NOMO-1 treated with dmso at 0.1 percent for 144 hours (cell line): ENCODE measurements around the gene PACRG.

Source experiments
- DNase-seq: peaks from one replicate; lab custom pipeline; 2025; ENCODE audit not compliant: unreplicated experiment; lab: John Stamatoyannopoulos, UW

PACRG gene

DNA sequence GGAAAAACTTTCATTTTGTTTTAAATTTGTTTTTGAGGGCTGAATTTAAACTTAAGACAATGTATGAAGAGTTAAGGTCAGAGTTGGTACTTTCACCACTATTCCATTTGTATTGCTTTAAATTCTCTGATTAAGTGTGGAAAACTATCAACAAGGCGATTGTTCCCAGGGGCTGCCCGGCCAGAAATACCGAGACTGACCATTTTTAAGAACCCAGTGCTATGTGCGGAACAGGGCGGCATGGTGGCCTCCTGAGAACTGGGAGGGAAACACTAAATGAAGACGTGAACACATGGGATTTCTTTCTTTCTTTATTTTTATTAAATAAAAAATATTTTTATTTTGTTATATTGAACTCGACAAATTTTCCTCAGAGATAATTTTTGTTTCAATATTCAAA is 465.6 kb downstream of the PACRG start:
- DNase-seq: no peak

DNA sequence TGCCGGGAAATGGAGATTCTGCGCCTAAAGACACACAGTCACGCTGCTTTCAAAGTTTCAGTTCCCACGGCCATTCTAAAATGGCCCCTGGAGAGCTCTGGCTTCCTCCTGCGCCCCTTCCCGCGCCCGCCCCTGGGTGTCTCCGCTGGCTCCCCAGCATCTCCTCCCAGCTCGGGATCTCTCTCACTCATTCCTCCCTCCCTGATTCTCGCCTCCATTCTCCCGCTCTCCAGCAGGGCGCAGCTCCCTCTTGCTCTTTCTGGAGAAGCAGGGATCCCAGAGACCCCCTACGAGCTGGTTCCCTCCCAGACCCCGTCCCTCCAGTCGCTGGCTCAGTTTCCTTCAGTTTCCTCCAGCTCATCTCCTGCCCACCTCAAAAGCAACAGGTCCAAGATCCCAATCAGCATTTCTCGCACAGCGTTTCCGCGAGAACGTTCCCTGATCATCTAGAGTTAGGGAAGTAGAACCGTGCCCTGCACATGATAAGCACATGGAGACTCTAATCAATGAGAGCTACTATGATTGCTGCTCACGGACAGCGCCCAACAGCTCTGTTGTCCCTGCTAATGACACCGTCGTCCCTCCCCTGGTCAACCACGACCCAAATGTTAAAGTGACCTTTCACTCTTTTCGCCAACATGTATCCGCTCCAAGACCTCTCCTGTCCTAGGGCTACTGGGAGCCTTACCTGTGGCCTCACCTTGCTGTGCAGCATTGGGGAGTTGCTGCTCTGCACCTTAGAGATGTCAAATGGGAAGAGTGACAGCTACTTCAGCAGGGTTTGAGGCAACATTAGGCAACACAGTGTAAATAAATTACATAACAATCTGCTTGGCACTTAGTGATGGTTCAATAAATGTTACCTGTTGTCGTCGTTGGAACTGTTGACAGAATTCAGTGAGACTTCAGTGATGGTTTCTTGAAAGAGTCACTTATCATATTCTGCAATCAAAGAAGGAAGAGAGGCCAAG is 468.2 kb downstream of the PACRG start:
- DNase-seq: no peak

DNA sequence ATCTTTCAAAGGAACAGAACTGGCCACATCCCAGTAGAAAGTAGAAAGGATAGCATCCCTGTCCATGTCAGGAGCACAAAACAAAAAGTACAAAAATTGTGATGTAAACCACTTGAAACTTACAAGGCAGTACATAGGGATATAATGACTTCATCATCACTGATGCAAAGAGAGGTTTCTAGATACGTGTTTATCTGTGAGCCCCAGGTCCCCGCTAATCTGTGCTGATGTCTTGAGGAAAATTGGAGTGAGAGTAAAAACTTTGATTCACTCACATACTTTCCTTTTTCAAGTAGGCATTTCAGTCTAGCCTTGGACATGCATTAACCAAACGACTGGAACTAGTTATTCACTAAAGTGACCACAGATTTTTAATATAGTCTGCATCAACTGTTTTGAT is 470.1 kb downstream of the PACRG start:
- no peak for DNase-seq

DNA sequence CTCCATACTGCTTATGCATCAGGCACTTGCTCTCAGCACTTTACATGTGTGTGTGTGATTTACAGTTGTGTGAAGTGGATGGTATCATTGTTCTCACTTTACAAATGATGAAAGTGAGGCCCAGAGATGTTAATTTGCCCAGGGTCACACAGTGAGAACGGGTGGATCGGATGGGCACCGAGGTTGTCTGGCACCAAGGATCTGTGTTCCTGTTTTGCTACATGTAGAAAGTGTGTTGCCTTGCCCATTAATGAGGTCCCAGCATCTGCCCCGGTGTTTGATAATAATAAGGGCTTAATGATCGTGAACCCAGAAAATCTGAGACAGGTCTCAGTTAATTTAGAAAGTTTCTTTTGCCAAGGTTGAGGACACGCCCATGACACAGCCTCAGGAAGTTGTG is 470.6 kb downstream of the PACRG start:
- no peak for DNase-seq

DNA sequence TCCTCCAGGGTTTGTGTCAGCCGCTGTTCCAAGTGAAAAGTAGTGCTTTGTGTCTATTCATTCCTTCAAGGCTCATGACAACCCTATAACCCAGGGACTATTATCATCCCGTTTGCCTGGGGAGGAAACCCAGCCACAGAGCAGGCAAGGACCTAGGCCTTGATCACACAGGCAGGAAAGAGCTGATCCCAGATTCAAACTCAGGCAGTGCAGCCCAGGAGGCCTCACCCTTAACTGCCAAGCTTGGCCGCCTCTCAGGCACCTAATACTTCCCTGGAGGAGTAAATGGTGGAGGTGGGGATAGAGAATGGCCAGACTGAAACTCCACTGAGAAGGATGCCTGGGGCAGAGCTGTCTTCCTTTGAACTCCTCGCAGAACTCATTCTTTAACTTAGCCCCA is 471.6 kb downstream of the PACRG start:
- DNase-seq: no peak

DNA sequence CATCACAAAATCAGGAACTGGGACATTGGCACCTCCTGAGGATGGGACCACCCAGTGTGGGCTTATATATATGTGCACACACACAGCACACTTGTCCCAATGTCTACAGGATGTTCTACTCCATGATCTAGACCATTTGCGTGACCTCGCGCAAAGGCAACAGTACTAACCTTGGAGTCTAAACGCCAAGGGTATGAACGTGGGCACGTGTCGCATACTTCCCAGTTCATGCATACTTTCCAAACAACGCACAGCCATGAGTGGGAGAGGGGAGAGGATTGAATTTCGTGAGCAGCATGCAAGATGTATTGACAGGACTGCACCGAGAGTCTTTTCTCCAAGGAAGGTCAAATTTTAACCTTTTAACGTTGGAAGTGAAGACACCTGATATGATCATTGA is 472.5 kb downstream of the PACRG start:
- no peak for DNase-seq

DNA sequence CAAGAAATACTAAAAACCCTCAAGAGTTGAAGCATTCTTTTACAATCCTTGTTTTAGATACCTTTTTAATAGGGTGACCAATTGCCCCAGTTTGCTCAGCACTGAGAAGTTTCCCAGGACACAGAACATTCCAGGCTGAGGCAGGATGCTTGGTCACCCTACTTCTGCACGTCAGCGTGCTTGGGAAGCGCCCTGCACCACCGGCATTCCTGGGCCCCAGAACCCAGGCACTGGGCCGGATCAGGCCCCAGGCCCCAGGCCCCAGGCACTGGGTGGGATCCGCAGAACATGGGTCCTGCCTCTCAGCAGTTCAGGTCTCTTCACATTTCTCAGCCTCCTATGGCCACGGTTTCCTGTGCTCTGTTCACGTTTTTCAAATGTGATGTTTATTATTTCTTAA is 472.9 kb downstream of the PACRG start:
- DNase-seq: no peak

DNA sequence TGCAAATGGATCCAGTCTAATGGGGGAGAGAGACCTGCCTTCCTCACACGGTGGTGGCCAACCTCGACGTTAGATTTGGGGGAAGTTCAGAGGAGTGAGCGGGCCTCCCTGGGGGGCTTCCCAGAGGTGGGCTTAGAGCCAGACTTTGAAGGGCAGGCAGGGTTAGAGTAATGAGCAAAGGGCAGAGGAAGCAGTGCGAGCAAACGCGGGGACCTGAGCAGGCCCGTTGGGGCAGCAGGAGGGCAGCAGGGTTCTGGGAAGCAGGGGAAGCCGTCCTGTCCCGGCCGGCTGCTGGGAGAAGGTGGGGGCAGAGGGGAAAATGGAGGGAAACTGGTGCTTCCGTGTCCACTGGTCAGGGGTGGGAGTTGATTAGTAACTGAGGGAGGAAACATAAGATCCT is 474.1 kb downstream of the PACRG start:
- no peak for DNase-seq

DNA sequence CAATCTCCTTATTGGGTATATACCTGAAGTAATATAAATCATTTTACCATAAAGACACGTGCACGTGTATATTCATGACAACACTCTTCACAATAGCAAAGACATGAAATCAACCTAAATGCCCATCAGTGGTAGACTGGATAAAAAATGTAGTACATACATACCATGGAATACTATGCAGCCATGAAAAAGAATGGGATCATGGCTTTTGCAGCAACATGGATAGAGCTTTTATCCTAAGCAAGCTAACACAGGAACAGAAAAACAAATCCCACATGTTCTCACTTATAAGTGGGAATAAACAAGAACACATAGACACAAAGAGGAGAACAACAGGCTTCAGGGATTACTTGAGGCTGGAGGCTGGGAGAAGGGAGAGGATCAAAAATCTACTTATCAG is 478.4 kb downstream of the PACRG start:
- no peak for DNase-seq

DNA sequence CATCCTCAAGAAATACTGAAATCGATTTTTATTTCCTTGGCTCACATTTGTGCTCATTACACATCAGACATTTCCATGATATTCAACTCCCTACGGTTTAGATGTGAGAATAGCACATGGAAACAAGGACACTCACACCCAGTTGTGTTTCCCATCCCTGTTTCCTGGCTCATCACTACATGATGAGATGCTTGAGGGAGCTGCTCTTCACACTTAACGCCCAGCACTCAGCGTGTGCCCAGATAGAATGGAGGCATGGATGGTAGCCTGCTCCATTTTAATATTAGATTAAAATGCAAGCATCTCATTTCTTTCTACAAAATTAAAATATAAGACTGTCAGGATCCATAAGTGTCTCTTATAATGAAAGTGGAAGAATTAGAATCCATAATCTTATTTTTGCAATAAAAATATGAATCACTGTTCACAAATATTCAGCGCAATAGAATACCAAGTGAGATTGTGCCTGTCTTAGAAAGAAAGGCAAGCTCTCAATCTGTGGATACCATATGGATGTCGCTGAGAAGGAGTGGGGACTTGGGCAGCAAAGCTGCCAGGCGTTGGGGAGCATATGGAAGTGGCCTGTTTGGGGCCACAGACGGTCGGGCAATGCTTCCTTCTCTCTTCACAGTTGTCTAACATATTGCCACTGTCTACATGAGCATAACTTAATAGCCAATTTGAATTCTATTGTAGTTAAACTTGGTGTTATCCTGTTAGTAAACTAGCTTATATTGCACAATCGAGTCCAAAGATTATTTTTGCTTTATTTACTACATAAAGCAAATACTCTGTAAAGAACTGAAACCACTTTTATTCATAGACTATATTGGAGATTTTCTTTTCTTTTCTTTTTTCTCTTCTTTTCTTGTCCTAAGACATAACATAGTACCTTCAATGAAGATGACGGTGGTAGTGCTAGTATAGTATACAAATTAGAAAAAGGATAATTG is 479.9 kb downstream of the PACRG start:
- DNase-seq: no peak

DNA sequence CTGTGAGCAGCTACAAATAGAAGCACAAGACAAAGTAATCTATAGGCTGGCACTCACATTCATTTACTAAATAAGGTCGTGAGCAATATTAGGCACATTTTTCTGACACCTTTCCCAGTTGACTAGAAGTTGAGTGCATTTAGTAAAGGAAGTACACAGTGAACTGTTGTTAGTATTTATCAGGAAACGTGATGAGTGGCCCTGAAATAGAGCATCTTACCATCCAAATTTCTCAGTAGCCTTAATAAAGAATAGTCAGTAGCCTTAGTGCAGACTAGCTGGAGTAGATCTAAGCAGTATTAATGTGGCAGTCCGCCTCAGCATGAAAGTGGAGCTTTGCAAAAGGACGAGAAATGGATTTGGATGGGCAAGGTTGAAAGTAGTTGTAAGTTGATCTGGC is 481.2 kb downstream of the PACRG start:
- DNase-seq: no peak

DNA sequence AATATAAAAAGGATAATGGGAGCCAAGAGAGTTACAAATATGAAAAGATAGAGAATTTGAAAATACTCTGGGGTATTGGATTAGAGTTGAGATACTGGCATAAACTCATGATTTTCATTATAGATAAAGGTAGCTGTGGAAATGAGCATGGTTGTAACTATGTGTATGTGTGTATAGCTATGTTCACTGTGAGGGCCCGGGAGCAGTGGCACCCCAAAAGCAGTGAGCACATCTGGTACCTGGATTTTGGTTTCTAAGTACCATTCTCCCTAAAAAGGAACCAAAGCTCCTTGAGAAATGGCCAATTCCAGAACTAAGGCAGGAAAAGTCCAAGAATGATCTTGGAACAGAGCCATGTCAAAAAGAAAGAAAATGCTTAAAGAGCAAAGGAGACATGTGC is 484.3 kb downstream of the PACRG start:
- DNase-seq: no peak

DNA sequence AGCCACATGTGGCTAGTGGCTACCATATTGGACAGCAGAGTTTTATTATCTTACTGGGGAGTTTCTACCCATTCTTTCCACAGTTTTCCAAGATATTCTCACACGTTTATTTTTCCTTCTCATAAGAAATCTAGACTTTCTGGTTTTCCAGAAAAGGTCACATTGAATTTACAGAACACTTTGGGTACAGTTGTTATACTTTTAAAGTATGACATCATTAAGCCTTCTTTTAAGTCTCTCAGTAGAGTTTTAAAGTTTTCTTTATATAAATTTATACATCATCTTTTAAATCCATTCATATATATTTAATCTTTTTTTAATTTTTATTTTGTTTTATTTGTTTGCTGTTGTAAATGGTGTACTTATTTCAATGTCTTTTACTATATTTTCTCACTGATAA is 486.5 kb downstream of the PACRG start:
- DNase-seq: no peak

DNA sequence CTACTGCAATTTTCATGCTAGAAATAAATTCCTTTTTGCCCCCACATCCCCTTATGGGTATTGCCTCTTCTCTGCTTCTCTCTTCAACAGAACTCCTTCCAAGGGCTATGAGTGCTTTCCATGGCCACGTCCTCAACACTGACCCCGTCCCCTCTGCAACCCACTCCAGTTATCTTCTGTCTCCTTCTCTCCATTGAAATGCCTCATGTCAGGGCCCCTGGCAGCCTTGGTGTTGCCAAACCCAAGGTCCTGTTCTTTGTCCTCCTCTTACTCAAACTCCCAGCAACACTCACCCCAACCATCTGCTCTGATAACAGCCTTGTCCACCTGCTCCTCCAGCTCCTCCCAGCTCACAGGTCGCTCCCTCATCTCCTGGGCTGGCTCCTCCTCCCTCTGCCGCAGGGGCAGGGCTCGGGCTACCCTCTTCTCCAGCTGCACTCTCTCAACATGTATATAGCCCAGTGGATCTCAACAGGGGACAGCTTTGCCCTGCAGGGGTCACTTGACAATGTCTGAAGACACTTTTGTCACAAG is 490.7 kb downstream of the PACRG start:
- no peak for DNase-seq

DNA sequence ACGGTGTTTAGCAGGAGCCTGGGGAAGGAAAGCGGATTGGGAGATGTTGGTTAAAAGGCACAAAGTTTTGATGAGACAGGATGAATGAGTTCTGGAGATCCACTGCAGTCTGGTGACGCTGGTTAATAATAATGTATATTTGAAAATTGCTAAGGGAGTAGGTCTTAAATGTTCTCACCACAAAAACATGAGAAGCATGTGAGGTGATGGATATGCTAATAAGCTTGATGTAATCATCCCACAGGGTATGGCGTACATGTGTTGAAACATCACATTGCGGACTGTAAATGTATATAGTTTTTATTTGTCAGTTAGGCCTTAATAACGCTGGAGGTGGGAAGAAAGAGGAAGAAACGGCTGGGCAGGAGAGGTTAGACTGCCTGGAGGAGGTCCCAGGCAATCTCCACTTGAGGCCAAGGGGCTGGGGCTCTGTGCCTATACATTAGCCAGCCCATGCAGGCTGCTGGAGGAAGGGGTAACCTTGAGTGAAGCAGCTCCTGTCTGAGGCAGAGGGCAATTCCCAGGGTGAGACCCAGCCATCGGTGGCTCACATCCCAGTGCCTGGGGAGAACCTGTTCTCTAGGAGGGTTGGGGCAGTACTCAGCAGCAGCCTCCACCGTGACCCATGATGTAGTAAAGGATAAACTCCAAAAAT is 498.5 kb downstream of the PACRG start:
- no peak for DNase-seq

DNA sequence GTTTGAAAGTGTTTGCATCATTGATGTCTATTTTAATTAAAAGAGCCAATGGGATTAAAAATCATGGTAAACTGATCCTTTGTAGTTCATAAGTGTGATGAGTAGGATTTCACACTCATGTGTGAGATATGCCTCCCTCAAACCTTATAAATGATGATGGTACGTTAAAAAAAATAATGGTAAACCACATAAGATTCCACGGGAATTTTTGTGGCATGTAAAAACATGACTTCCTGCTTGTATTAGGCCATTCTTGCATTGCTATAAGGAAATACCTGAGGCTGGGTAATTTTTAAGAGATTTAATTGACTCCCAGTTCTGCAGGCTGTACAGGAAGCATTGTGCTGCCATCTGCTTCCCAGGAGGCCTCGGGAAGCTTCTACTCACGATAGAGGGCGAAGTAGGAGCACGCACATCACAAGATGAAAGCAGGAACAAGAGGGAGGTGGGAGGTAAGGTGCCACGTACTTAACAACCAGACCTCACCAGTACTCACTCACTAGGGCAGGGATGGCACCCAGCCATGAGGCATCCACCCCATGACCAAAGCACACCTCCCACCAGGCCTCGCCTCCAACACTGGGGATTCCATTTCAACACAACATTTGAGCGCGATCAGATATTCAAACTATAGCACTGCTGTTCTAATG is 499.2 kb downstream of the PACRG start:
- no peak for DNase-seq

DNA sequence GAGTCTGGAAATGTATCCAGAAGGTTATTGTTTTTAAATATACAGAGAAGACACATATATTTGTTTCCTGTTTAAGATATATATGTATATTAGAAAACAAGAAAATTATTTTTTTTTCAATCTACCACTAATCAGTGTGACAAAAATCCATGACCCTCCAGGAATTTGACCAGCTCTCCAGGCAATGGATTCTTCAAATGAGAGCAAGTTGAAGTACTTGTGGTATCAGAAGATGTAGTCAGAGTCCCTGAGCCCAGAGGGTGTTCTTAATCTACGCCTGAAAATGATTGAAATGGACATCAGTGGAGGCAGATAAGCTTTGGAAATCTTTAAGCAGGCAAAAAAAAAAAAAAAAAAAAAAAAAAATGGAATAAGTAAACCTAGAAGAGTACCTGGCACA is 500.3 kb downstream of the PACRG start:
- no peak for DNase-seq

DNA sequence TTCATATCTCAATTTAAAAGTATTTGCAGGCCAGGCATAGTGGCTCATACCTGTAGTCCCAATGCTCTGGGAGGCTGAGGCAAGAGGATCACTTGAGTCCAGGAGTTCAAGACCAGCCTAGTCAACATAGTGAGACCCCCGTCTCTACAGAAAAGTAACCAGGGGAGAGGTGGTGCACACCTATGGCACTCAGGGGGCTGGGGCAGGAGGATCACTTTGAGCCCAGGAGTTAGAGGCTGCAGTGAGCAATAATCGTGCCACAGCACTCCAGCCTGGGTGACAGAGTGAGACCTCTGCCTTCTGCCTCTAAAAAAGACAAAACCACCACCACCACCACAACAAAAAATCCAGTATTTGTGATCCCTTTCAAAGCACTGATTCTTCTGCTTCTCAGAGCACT is 501.3 kb downstream of the PACRG start:
- DNase-seq: no peak

DNA sequence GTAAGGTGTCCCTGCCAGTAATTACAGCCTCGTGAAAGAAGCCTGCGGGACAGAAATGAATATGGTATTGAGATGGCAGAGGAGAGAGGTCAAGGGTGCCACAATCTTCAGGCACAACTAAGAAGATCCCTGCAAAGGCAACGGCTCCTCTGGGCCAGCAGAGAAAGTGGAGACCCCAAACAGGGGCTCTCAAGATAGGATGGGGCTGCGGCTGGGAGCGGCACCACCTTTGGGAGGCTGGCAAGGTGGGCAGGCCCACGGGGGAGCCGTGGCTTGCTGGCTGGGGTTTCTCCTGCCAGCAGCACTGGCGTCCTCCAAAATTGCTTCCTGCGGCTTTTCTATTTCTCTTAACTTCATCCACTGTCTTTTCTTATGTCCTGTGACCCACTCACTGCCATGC is 503.1 kb downstream of the PACRG start:
- no peak for DNase-seq

DNA sequence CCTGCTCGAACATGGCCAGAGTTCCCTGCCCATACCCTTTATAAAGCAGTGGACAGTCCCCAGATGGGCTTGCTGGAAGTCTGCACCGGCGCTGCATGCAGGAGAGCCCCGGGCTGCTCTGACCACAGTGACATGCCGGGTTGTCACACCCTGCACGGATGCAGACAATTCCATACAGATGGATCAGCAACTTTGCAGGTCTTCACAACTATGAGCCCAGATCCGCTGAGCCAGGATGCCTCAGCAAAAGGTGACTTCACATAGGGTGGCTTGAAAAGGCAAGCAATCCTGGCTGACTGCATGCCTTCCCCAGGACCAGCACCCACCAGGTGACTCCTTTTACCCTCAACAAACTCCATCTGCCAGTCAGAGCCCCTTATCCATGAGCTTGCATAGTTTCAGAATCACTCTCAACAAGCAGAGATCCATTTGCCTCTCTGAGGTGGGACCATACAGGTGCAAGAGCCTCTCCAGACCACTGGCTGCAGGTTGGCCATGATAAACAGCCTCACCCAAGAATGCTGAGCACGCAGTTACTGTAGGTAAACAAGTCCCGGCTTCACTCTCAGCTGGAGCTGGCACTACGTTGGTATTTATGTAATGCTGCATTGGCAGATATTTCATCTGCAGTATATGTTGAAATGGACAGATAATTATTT is 503.7 kb downstream of the PACRG start:
- no peak for DNase-seq
